Common myeloid progenitor, CD34-positive (primary cell): ENCODE results near the gene ABCC3.

Experiments
- CTCF ChIA-PET: fragments of 350-600 bp; sonication (Branson Sonifier 250); formaldehyde crosslinking; loops from one replicate; lab custom pipeline; 2021; ENCODE audit warnings: antibody characterized with exemption; lab: Charles Lee
- POLR2A ChIA-PET: fragments of 350-600 bp; sonication (Branson Sonifier 250); formaldehyde crosslinking; loops from one replicate; lab custom pipeline; 2021; ENCODE audit warnings: antibody characterized with exemption; lab: Charles Lee
- DNase-seq, 3 donors: peaks; one replicate each; pipeline versions ENCODE4 v3.0.0 to v3.0.0-alpha.2; 2013
- H3K27ac ChIP-seq, 2 experiments: 1 replicate in 1 of 2; 2 replicates in 1 of 2; pipeline ENCODE4 v1.7.0; 2013; ENCODE audit warnings: inconsistent platforms in 2 of 2, low read length in 2 of 2, mild to moderate bottlenecking in 2 of 2, low read depth in 1 of 2, moderate library complexity in 1 of 2; ENCODE audit not compliant: severe bottlenecking in 2 of 2, insufficient read depth in 1 of 2, poor library complexity in 1 of 2
- H3K27me3 ChIP-seq, 5 experiments: replicated peaks in 2 of 5; 1 replicate in 3 of 5; 2 replicates in 2 of 5; pipeline versions ENCODE4 v1.6.1 to v1.7.0; 2013; ENCODE audit warnings: low read length in 4 of 5, mild to moderate bottlenecking in 2 of 5, moderate library complexity in 2 of 5, inconsistent platforms in 1 of 5; ENCODE audit not compliant: insufficient read depth in 5 of 5, control insufficient read depth in 4 of 5
- H3K36me3 ChIP-seq, 4 experiments: 1 replicate in 2 of 4; 2 replicates in 2 of 4; pipeline versions ENCODE4 v1.6.1 to v1.7.0; 2013; ENCODE audit warnings: low read length in 3 of 4, control low read depth in 1 of 4, mild to moderate bottlenecking in 1 of 4; ENCODE audit not compliant: control insufficient read depth in 4 of 4, insufficient read depth in 4 of 4
- H3K4me1 ChIP-seq, 4 experiments: 1 replicate in 3 of 4; 2 replicates in 1 of 4; pipeline versions ENCODE4 v1.6.1 to v1.7.1; 2013; ENCODE audit warnings: low read length in 3 of 4, mild to moderate bottlenecking in 3 of 4, control low read depth in 1 of 4, inconsistent platforms in 1 of 4, moderate library complexity in 1 of 4; ENCODE audit not compliant: control insufficient read depth in 4 of 4, insufficient read depth in 4 of 4; ENCODE audit errors: control extremely low read depth in 1 of 4
- H3K4me3 ChIP-seq, 7 experiments: 1 replicate in 4 of 7; 2 replicates in 3 of 7; pipeline versions ENCODE4 v1.5.1 to v1.7.0; 2013; ENCODE audit warnings: mild to moderate bottlenecking in 7 of 7, low read length in 6 of 7, moderate library complexity in 6 of 7, inconsistent platforms in 2 of 7, low read depth in 2 of 7, control low read depth in 1 of 7; ENCODE audit not compliant: insufficient read depth in 4 of 7, control insufficient read depth in 1 of 7; ENCODE audit errors: extremely low read depth in 1 of 7
- H3K9me3 ChIP-seq, 5 experiments: 1 replicate in 4 of 5; 2 replicates in 1 of 5; pipeline versions ENCODE4 v1.6.1 to v1.7.1; 2013; ENCODE audit warnings: low read length in 4 of 5, mild to moderate bottlenecking in 2 of 5, inconsistent platforms in 1 of 5, low read depth in 1 of 5, moderate library complexity in 1 of 5; ENCODE audit not compliant: control insufficient read depth in 4 of 5, insufficient read depth in 2 of 5; ENCODE audit errors: control extremely low read depth in 1 of 5
- WGBS: methylation state at CpG from one replicate; pipeline ENCODE4 v1.1.5; 2013; ENCODE audit not compliant: insufficient coverage; 5-methylcytosine and 5-hydroxymethylcytosine counted together

Gene ABCC3

DNA sequence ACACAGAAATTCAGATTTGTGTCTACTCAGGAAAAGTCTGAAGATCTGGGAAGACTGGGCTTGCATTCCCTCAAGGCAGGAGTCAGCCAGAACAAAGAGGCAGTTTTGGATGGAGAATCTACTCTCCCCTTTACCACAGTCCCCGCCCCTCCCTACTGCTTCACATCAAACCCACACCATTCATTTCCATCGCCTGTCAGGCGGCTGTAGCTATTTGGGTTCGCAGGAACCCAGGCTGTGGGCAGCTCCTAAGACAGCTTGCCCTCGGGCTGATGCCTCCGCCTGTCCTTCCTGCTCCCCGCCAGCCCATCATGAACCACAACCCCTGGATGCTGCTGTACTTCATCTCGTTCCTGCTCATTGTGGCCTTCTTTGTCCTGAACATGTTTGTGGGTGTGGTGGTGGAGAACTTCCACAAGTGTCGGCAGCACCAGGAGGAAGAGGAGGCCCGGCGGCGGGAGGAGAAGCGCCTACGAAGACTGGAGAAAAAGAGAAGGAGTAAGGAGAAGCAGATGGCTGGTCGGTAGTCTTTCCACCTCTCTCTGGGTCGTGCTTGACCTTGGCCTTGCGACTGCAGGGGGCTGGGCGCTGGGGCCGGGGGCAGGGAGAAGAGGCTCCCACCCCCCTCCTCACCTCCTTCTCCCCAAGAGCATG lies 27.0 kb upstream of the ABCC3 start:
- WGBS: 80% methylated on average over 5 of the region's 19 CpGs
- no peak for DNase-seq
- Histone ChIP-seq H3K4me3 (no peak overlapping the region), H3K36me3 (no peaks in the 10 kb centered on the region), H3K4me1 (peaks cover 0 to 13% (median 9%) of the 10 kb centered on the region in 4 experiments), H3K9me3 (no peaks in the 10 kb centered on the region), H3K27me3 (peaks cover 0 to 4% (median 0%) of the 10 kb centered on the region in 5 experiments), H3K27ac (no peak overlapping the region)
- ChIA-PET POLR2A (no interaction called here), CTCF (interaction anchor here (1.1 kb wide), 1 partner anchor 55 kb away, joined by 3 read pairs; no protein-coding TSS in a partner anchor)

DNA sequence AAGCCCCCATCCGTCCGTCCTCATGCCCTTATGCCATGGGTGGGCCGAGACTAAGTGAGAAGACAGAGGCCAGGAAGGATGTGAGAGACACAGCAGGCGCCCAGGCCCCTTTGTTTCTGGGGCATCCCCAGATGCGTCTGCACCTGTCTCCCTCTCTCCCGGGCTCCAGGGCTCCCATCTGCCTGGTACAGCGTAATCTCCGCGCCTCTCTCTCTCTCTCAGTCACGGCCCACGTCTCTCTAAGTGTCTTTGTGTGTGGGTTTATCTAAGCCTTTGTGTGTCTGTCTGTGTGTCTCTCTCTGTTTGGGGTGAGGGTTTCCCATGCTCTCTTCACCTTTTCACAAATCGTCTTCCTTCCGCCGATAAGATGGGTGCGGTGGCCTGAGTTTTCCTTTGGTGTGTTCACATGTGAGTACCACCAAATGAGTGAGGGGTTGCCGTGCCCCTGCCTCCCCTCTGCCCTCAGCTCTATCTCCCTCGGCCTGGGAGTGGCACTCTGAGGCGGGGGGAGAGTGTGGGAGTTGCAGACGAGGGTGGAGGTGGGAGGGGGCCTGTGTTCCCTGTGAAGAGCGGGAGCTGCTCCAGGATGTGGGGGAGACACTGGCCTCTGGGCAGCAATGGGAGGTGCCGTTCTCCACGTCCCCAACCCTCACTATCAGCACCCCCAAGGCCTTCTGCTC lies 25.8 kb upstream of the ABCC3 start:
- Histone ChIP-seq H3K4me1 (peaks cover 0 to 23% (median 20%) of the 10 kb centered on the region in 4 experiments), H3K4me3 (no peak overlapping the region), H3K27ac (no peak overlapping the region), H3K27me3 (peaks cover 0 to 4% (median 0%) of the 10 kb centered on the region in 5 experiments), H3K36me3 (no peaks in the 10 kb centered on the region), H3K9me3 (no peaks in the 10 kb centered on the region)
- DNase-seq: no peak
- ChIA-PET POLR2A (no interaction called here), CTCF (interaction anchor here (1.3 kb wide), 1 partner anchor 11 kb away, joined by 5 read pairs; no protein-coding TSS in a partner anchor)
- 97% methylated on average over 10 of the region's 22 CpGs for whole genome bisulfite sequencing

DNA sequence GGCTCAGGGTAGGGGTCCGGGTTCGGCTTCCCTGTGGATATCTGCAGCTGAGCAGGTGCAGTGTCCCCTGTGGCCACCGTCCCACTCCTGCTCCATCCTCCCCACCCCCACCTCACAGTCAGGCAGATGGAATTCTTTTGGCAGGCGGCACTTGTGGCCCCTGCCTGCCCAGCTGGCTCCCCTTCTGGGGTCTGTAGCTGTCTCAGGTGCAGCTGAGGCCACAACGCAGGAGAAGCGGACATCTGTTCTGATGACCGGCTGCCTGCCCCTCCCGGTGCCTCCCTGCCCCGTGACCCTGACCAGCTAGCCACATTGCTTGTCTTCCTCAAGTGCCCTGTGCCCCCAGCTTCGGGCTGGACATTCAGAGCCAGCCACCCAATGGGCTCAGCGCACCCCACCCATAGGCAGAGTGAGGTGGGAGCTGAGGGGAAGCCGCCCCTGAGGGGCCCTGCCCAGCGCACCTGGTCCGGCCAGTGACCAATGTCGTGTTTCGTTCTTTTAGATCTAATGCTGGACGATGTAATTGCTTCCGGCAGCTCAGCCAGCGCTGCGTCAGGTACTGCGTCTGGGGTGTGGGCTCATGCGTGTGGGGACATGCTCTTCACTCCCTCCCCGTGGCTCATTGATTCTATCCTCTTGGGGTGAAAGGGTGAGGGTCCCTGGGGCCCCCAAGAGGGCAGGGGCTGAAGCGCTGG lies 25.2 kb upstream of the ABCC3 start:
- Histone ChIP-seq H3K9me3 (no peaks in the 10 kb centered on the region), H3K4me1 (peaks cover 0 to 24% (median 20%) of the 10 kb centered on the region in 4 experiments), H3K27ac (no peak overlapping the region), H3K36me3 (no peaks in the 10 kb centered on the region), H3K4me3 (no peak overlapping the region), H3K27me3 (peaks cover 0 to 4% (median 0%) of the 10 kb centered on the region in 5 experiments)
- ChIA-PET CTCF (interaction anchor here (1.3 to 1.6 kb wide), 3 partner anchors 11 to 18 kb away, joined by 3 to 5 read pairs (median 5); no protein-coding TSS in a partner anchor), POLR2A (no interaction called here)
- DNase-seq: no peak
- 93% methylated on average over 20 of the region's 24 CpGs for WGBS

DNA sequence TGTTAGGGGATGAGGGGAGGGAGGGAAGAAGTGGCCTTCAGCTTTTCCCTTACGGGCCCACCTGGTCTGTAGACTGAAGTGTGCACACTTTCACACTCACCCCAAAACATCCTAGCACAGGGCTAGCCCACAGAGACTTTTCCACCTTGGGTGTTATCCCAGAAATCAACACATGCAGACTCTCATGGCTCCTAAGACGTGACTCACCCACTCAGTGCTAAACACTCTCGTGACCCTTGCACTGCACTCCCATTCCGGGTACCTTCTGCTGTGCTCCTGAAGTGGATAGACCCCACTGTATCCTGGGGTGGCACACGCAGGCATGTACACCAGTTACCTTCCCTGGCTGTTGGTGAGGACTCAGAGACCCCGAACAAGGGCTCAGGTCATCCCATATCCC lies 23.0 kb upstream of the ABCC3 start:
- no peak overlapping the region for H3K27ac ChIP-seq
- no peak overlapping the region for H3K4me3 ChIP-seq
- DNase-seq: no peak
- H3K36me3 ChIP-seq: no peaks in the 10 kb centered on the region
- POLR2A ChIA-PET: no interaction called here
- H3K9me3 ChIP-seq: no peaks in the 10 kb centered on the region
- WGBS: 100% methylated on average over 6 of the region's 6 CpGs
- H3K4me1 ChIP-seq: peaks cover 0 to 20% (median 16%) of the 10 kb centered on the region in 4 experiments
- peaks cover 0 to 2% (median 0%) of the 10 kb centered on the region in 5 experiments for H3K27me3 ChIP-seq
- CTCF ChIA-PET: interaction anchor here (1.3 to 5.7 kb wide), 3 partner anchors 12 to 39 kb away, joined by 3 to 26 read pairs (median 7); no protein-coding TSS in a partner anchor

DNA sequence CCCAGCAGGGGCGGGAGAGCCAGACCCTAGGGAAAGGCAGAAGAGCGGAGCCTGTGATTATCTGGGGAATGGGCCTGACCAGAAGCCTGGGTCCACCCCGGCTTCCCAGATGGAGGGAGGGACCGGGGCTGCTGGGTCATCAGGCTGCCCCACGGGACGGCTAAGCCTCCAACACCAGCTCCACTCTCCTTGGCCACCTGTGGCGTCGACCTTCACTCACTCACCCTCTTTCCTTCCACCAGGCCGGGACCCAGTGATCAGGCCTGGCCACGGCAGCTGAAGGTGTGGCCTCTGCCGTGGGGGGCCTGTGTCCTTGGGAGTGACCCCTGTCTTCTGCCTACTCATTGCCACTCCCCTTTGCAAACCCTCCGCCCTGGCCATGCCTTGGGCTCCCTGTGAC lies 22.4 kb upstream of the ABCC3 start:
- Histone ChIP-seq H3K4me3 (no peak overlapping the region), H3K9me3 (no peaks in the 10 kb centered on the region), H3K4me1 (peaks cover 0 to 20% (median 16%) of the 10 kb centered on the region in 4 experiments), H3K27me3 (peaks cover 0 to 2% (median 0%) of the 10 kb centered on the region in 5 experiments), H3K27ac (no peak overlapping the region), H3K36me3 (no peaks in the 10 kb centered on the region)
- no peak for DNase-seq
- ChIA-PET POLR2A (no interaction called here), CTCF (interaction anchor here (0.5 to 20.1 kb wide), 4 partner anchors 12 to 63 kb away, joined by 3 to 325 read pairs (median 18); partner anchors contain the start of gene SPATA20)
- 99% methylated on average over 10 of the region's 12 CpGs for WGBS

DNA sequence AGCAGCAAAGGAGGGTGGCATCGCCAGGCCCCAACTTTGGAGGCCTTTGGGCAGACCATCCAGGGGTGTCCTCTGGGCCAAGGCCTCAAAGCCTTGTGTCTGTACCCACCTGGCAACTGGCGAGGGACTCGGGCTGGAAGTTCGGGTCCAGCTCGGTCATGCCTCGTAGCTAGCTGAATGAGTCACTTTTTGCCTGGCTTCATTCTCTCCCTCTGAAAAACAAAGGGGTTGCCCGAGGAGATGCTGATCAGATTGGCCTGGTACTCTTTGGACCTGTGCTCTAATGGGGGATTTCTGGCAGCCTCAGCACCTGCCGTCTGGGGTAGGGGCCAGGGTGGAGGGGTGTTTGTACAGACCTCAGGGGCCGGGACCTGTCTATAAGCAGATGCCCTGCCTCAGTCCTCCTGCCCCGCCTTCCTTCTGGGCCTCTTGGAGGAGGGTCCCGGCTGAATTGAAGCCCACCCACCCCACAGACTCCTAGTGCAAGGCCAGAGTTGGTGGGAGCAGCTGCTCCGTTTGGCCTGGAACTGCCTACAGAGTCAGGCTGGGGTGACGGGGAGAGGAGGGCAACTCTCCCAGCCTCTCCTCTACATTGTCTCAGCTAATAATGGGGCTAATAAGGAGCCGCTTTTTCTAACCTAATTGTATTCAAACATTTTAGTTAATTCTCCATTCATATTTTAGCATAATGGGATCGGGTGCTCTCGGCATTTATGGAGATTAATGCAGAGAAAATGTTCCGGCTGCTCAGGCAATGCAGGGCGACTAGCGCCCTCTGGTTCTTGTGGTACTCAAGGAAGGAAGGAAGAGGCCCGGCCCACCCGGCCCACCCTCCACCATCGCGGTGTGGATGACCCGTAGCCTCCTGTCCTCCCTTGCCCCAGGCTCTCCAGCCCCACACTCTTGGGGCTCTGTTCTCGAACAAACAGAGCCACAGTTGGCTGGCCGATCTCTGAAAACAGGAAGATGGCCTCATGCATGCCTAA lies 21.4 kb upstream of the ABCC3 start:
- peak in 2 of 3 donors; percentile 37 to 39 for DNase-seq

More for the DNA sequence above, 21.4 kb upstream of the ABCC3 start:
- POLR2A ChIA-PET: interaction anchor here (0.7 kb wide), 1 partner anchor 71 kb away, joined by 3 read pairs; no protein-coding TSS in a partner anchor
- 51% methylated on average over 16 of the region's 26 CpGs for WGBS
- H3K27ac ChIP-seq: no peak overlapping the region
- CTCF ChIA-PET: interaction anchor here (0.5 to 20.1 kb wide), 6 partner anchors 11 to 64 kb away, joined by 3 to 325 read pairs (median 6); partner anchors contain the start of gene SPATA20
- H3K27me3 ChIP-seq: peaks cover 0 to 2% (median 0%) of the 10 kb centered on the region in 5 experiments
- peak overlapping the region in 2 of 7 experiments; percentile 13 to 39 for H3K4me3 ChIP-seq
- H3K4me1 ChIP-seq: peaks cover 0 to 21% (median 16%) of the 10 kb centered on the region in 4 experiments
- no peaks in the 10 kb centered on the region for H3K9me3 ChIP-seq
- no peaks in the 10 kb centered on the region for H3K36me3 ChIP-seq
